ENCODE data around the gene EHD2. TPM values are rescaled to one million over a fixed set of nuclear protein-coding genes. Genes with fewer than 3 reads are reported as not detected.

EHD2 gene
- total RNA-seq, 1 experiment from 2014 or later: 60.5 TPM

DNA sequence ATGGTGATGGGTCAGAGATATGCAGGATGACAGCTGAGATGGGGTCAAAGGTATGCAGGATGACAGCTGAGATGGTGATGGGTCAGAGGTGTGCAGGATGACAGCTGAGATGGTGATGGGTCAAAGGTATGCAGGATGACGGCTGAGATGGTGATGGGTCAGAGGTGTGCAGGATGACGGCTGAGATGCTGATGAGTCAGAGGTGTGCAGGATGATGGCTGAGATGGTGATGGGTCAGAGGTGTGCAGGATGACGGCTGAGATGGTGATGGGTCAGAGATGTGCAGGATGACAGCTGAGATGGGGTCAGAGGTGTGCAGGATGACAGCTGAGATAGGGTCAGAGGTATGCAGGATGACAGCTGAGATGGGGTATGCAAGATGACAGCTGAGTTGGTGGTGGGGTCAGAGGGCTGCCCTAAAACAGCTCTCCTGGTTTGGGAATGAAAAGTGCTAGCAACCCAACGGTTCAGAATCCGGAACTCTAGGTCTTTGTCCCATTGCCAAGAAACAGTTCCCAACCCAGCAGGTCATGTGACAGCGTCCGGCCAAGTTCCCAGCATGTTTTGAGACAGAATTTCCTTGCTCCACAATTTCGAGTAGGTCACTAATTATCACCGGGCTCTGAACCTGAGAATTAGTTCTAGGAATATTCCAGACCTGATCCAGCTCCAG, 68.5 kb downstream of the EHD2 start:
- ChIA-PET CTCF (interaction anchor here (1.5 kb wide), 1 partner anchor 16 kb away, joined by 3 read pairs; no protein-coding TSS in a partner anchor), POLR2A (no interaction called here), RAD21 (ENCODE audit: low non-redundant PET in 1 of 2, low total read pairs in 2 of 2, uncharacterized antibody in 2 of 2, unreplicated experiment in 2 of 2) (no interaction called here)
- H3K9ac ChIP-seq (ENCODE audit: low read length): no peak overlapping the region
- no peak overlapping the region for H3K4me3 ChIP-seq (replicated peaks in 1 of 2; ENCODE audit: low read depth in 1 of 2, low read length in 2 of 2)
- H3K4me2 ChIP-seq (ENCODE audit: low read length): no peak overlapping the region
- H4K20me1 ChIP-seq (ENCODE audit: insufficient read depth): no peaks in the 10 kb centered on the region
- no peak overlapping the region for H2AFZ ChIP-seq (ENCODE audit: low read depth, low read length, poor library complexity, severe bottlenecking)
- H3K9me2 ChIP-seq (ENCODE audit: insufficient read depth): no peaks in the 10 kb centered on the region
- TF ChIP-seq, protein P1, sequence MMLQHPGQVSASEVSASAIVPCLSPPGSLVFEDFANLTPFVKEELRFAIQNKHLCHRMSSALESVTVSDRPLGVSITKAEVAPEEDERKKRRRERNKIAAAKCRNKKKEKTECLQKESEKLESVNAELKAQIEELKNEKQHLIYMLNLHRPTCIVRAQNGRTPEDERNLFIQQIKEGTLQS (IDR thresholded peaks at IDR 0.05): no peak
- no peak for TF ChIP-seq JUND (IDR thresholded peaks at IDR 0.05)
- TF ChIP-seq, protein P2, sequence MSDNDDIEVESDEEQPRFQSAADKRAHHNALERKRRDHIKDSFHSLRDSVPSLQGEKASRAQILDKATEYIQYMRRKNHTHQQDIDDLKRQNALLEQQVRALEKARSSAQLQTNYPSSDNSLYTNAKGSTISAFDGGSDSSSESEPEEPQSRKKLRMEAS (IDR thresholded peaks at IDR 0.05): no peak
- TF ChIP-seq EZH2phosphoT487 (IDR thresholded peaks at IDR 0.05; ENCODE audit: borderline replicate concordance): no peak
- TF ChIP-seq SIN3A (IDR thresholded peaks at IDR 0.05; ENCODE audit: low read depth): no peak
- TF ChIP-seq ZFX (IDR thresholded peaks at IDR 0.05): no peak
- TF ChIP-seq CEBPB (IDR thresholded peaks at IDR 0.05; ENCODE audit: low read depth): no peak
- no peak for TF ChIP-seq YY1 (IDR thresholded peaks at IDR 0.05; ENCODE audit: extremely low read depth, insufficient replicate concordance, low read depth, low read length)
- TF ChIP-seq ZNF274 (IDR thresholded peaks at IDR 0.05; ENCODE audit: low read depth, low read length): no peak
- no peak for TF ChIP-seq SP1 (IDR thresholded peaks at IDR 0.05; ENCODE audit: low read depth)
- TF ChIP-seq POLR2AphosphoS5 (IDR thresholded peaks at IDR 0.05; ENCODE audit: low read depth, low read length): no peak
- TF ChIP-seq CBX3 (IDR thresholded peaks at IDR 0.05; ENCODE audit: low read depth): no peak
- no peak for TF ChIP-seq ELF1 (IDR thresholded peaks at IDR 0.05; ENCODE audit: borderline replicate concordance, low read depth)
- no peak for TF ChIP-seq EZH2 (IDR thresholded peaks at IDR 0.05)
- TF ChIP-seq, protein P3, sequence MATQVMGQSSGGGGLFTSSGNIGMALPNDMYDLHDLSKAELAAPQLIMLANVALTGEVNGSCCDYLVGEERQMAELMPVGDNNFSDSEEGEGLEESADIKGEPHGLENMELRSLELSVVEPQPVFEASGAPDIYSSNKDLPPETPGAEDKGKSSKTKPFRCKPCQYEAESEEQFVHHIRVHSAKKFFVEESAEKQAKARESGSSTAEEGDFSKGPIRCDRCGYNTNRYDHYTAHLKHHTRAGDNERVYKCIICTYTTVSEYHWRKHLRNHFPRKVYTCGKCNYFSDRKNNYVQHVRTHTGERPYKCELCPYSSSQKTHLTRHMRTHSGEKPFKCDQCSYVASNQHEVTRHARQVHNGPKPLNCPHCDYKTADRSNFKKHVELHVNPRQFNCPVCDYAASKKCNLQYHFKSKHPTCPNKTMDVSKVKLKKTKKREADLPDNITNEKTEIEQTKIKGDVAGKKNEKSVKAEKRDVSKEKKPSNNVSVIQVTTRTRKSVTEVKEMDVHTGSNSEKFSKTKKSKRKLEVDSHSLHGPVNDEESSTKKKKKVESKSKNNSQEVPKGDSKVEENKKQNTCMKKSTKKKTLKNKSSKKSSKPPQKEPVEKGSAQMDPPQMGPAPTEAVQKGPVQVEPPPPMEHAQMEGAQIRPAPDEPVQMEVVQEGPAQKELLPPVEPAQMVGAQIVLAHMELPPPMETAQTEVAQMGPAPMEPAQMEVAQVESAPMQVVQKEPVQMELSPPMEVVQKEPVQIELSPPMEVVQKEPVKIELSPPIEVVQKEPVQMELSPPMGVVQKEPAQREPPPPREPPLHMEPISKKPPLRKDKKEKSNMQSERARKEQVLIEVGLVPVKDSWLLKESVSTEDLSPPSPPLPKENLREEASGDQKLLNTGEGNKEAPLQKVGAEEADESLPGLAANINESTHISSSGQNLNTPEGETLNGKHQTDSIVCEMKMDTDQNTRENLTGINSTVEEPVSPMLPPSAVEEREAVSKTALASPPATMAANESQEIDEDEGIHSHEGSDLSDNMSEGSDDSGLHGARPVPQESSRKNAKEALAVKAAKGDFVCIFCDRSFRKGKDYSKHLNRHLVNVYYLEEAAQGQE (IDR thresholded peaks at IDR 0.05; ENCODE audit: low read depth): no peak
- no peak for TF ChIP-seq TCF7L2 (IDR thresholded peaks at IDR 0.05; ENCODE audit: borderline replicate concordance, extremely low read depth, insufficient read depth, insufficient read length)
- TF ChIP-seq, protein P4, sequence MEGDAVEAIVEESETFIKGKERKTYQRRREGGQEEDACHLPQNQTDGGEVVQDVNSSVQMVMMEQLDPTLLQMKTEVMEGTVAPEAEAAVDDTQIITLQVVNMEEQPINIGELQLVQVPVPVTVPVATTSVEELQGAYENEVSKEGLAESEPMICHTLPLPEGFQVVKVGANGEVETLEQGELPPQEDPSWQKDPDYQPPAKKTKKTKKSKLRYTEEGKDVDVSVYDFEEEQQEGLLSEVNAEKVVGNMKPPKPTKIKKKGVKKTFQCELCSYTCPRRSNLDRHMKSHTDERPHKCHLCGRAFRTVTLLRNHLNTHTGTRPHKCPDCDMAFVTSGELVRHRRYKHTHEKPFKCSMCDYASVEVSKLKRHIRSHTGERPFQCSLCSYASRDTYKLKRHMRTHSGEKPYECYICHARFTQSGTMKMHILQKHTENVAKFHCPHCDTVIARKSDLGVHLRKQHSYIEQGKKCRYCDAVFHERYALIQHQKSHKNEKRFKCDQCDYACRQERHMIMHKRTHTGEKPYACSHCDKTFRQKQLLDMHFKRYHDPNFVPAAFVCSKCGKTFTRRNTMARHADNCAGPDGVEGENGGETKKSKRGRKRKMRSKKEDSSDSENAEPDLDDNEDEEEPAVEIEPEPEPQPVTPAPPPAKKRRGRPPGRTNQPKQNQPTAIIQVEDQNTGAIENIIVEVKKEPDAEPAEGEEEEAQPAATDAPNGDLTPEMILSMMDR (IDR thresholded peaks at IDR 0.05 in 2 of 3, conservative IDR thresholded peaks at IDR 0.05 in 1 of 3; ENCODE audit: borderline replicate concordance in 1 of 3, insufficient read depth in 1 of 3, low read depth in 2 of 3, low read length in 2 of 3): no peak
- no peak for TF ChIP-seq EGR1 (IDR thresholded peaks at IDR 0.05; ENCODE audit: low read depth)
- TF ChIP-seq, protein P5, sequence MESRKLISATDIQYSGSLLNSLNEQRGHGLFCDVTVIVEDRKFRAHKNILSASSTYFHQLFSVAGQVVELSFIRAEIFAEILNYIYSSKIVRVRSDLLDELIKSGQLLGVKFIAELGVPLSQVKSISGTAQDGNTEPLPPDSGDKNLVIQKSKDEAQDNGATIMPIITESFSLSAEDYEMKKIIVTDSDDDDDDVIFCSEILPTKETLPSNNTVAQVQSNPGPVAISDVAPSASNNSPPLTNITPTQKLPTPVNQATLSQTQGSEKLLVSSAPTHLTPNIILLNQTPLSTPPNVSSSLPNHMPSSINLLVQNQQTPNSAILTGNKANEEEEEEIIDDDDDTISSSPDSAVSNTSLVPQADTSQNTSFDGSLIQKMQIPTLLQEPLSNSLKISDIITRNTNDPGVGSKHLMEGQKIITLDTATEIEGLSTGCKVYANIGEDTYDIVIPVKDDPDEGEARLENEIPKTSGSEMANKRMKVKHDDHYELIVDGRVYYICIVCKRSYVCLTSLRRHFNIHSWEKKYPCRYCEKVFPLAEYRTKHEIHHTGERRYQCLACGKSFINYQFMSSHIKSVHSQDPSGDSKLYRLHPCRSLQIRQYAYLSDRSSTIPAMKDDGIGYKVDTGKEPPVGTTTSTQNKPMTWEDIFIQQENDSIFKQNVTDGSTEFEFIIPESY (IDR thresholded peaks at IDR 0.05; ENCODE audit: extremely low read depth, insufficient replicate concordance, low read length): no peak
- H3K27me3 ChIP-seq (ENCODE audit: insufficient read depth, low read length): no peaks in the 10 kb centered on the region
- H3K36me3 ChIP-seq (ENCODE audit: control insufficient read depth in 1 of 2, insufficient read depth in 2 of 2, low read length in 2 of 2): peaks cover 32 to 43% of the 10 kb centered on the region in 2 experiments; a peak in 3 of 4 replicates
- H3K4me1 ChIP-seq (ENCODE audit: control insufficient read depth in 1 of 2, insufficient read depth in 2 of 2, low read length in 2 of 2): peaks cover 9 to 24% of the 10 kb centered on the region in 2 experiments; a peak in 3 of 4 replicates
- H3K79me2 ChIP-seq (ENCODE audit: insufficient read depth, low read length): peaks cover 41% of the 10 kb centered on the region
- ATAC-seq: no peak
- no TSS peak for BruUV-seq (replicated peaks)
- no peak overlapping the region for H3K27ac ChIP-seq (ENCODE audit: low read depth, low read length)
- intact Hi-C loops (cut with micrococcal nuclease): no loop called here
- H3K9me3 ChIP-seq (ENCODE audit: control insufficient read depth in 1 of 2, insufficient read depth in 1 of 2, low read depth in 1 of 2, low read length in 2 of 2): no peaks in the 10 kb centered on the region
- DNase-seq (ENCODE audit: low read depth, low spot score): no peak

Data from HCT116 (cell line).